ENCODE data around the gene LIMS2.

Gene LIMS2

DNA sequence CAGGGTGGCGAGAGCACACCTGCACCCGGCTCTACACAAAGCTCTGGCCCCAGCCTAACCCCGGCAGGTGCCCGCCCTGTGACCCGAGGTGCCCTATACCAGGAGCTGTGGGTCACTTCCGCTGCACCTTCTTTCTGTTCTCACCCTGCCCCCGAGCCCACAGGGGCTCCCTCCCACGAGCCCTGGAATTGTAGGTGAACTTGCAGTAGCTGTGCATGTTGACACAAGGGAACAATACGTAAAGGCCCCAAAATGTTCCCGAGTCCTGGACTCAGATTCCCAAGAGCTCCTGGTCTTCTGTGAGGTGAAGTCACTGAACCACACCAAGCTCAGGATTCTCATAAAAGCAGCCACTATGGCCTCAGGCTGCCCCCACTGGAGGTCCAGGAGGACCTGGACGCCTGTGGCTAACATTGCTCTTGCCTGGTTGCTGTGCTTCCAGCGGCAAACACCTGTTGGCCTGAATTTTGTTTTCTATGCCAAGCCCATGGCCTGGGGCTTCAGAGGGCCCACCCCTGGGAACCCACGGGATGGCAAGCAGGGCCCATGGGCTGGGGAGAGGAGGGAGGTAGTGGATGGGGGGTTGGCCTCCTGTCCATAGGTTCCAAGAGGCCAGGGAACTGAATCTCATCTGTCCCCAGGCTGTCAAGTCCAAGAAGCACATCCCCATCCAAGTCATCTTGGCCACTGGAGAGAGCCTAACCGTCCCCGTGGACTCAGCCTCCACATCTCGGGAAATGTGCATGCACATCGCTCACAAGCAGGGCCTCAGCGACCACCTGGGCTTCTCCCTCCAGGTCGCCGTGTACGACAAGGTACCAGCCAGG lies 52.6 kb downstream of the LIMS2 start:
- no peak for DNase-seq (ENCODE audit: low read depth in 2 of 2)

DNA sequence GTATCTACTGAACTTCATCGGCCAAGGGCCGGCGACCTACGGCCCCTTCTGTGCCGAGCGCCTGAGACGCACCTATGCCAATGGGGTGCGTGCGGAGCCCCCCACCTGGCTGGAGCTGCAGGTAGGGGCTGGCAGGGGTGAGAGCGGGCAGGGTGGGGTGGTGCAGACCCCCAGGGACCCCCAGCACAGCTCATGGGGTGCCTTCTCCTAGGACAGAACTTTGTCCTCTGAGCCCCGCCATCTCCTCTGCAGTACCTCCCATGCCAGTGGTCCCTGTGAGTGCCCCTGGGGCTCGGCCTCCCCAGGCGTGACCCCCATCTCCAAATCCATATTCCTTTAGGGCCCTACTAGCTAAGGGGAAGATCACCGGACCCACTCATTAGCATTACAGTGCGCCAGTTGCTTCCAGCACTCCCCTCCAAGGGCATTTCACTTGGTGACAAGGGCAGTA lies 53.3 kb downstream of the LIMS2 start:
- DNase-seq (ENCODE audit: low read depth in 2 of 2), result no peak

DNA sequence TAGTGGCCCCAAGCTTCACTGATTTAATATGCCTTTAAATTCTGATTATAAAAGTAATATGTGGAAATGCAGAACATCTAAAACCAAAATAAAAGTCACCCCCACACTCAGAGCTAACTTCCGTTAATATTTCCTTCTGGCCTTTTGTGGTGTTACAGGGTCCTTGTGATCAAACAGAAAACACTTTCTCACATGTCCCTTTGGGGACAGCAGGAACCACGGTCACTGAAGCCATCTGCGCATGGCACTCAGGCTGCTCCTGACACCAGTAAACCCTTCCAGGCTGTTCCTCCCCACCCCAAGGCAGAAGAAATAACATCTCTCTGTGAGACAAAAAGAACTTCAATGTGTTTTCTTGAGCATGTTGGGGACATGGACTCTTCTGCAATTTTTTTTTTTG lies 54.5 kb downstream of the LIMS2 start:
- no peak for DNase-seq (ENCODE audit: low read depth in 2 of 2)

DNA sequence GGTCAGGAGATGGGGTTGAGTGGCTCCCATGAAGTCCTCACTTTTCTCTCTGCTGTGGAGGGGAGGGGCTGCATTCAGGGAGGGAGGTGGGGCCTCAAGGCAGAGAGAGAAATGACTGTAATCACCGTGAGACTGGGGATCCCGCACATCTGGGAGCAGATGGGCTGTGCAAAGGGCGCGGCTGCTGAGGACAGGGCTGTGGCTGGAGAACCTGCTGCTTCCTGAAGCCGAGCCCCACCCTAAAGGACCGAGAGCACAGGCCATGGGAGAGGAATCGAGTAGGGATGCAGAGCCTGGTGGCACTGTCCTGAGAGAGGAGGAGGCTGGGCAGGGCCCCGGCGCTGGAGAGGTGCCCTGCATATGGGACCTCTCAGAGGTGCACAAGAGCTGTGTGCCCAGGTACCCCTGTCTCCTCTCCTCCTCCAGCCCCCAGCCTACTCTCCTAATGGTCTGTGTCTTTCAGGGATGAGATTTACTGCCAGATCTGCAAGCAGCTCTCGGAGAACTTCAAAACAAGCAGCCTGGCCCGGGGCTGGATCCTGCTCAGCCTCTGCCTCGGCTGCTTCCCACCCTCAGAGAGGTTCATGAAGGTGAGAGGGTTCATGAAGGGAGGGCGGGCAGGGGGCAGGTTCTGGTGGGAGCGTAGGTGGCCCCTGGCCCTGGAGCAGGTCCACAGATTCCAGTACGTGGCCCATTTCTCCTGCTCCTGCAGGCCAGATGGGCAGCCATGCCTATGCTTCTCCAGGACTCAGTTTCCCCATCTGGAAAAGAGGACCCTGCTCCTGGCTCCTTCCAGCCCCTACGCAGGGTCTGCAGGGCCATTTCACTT lies 55.2 kb downstream of the LIMS2 start:
- no peak for DNase-seq (ENCODE audit: low read depth in 2 of 2)

DNA sequence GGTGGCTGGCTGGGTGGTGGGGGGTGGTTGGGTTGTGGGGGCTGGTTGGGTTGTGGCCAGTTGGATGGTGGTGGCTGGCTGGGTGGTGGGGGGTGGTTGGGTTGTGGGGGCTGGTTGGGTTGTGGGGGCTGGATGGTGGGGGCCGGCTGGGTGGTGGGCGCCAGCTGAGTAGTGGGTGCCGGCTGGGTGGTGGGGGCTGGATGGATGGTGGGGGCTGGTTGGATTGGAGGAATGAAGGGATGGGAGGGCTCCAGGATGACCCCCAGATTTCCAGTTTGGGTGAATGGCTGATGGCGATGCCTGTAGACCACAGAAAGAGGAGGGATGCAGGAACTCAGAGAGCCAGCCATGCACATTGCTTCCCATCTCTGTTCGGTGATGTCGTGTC lies 56.1 kb downstream of the LIMS2 start:
- no peak for DNase-seq (ENCODE audit: low read depth in 2 of 2)

DNA sequence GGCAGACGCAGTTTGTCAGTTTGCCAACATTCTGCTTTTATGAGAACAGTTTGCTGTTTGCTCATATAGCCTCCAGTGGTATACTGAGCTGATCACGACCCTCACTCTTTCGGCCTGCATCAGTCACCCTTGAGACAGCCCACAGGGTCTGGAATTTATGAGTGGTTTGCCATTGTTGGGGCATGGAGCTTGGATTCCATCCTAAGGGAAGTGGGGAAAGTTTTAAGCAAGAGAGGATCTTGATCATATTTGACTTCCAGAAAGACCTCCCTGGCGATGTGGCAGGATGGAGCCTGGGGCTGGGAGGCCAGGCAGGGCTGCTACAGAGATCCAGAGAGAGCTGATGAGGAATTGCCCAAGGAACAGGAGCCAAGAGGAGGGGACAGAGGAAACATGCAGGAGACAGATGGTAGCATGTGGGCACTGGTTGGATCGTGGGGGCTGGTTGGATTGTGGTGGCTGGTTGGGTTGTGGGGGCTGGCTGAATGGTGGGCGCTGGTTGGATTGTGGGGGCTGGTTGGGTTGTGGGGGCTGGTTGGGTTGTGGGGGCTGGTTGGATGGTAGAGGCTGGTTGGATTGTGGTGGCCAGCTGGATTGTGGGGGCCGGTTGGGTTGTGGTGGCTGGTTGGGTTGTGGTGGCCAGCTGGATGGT lies 56.7 kb downstream of the LIMS2 start:
- no peak for DNase-seq (ENCODE audit: low read depth in 2 of 2)

DNA sequence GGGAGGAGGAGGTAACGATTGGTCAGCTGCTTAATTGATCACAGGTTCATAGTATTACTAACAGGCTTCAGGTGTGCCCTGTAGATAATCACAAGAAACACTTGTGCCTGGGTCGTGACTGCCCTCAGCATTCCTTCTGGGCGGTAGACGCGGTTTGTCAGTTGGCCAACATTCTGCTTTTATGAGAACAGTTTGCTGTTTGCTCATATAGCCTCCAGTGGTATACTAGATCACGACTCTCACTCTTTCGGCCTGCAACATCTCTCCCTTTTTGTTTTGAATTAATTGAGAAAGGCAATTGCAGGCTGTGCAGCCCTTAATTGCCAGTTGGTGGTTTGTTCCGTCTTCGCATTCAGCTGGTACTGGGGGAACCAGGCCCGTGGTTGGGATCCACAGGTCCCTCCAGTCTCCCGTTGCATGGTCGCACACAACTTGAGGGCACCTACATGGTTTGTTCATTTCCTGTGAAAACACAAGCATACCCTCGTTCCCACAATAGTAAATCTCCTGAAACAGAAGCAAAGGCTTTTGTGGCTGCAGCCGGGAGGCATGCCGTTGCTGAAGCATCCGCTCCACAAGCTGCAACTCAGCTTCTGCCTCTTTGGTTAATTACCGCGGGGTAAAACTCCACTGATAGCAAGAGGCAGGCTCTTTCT lies 59.7 kb downstream of the LIMS2 start:
- DNase-seq (ENCODE audit: low read depth in 2 of 2), result no peak

DNA sequence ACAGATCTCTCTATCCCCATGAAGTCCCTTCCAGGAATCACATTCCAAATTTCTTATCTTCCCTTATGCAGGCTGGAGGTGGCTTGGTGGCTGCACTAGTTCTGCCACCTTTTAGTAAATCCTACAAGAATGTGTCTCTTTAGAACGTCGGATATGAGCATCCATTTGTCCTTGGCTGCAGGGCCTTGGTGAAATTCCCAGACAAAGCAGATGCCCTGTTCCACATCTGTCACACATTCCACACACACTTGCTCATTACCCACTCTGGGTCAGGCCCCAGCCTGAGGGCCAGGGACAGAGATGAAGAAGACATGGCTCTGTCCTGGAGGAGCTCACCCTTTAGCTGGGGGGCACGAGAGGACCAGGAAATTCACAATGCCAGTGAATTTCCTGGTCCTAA lies 60.6 kb downstream of the LIMS2 start:
- DNase-seq (ENCODE audit: low read depth in 2 of 2), result no peak

DNA sequence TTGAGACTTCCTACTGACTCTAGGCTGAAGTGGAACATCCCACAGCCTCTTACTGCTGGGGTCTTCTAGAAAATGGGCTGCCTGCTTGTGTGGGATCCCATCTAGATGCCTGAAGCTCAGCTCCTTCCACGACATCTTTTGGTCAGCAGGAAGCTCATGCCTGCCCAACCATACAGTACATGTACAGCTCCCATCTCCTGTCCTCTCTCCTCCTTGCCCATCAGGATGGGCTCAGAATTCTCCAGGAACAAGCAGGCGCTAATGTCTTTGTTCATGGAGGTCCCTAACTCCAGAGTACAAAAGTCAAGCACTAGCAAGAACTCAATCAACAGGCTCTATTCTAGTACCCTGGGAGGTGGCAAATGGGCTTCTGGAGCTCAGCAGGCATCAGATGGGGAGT lies 61.1 kb downstream of the LIMS2 start:
- DNase-seq (ENCODE audit: low read depth in 2 of 2), result no peak

DNA sequence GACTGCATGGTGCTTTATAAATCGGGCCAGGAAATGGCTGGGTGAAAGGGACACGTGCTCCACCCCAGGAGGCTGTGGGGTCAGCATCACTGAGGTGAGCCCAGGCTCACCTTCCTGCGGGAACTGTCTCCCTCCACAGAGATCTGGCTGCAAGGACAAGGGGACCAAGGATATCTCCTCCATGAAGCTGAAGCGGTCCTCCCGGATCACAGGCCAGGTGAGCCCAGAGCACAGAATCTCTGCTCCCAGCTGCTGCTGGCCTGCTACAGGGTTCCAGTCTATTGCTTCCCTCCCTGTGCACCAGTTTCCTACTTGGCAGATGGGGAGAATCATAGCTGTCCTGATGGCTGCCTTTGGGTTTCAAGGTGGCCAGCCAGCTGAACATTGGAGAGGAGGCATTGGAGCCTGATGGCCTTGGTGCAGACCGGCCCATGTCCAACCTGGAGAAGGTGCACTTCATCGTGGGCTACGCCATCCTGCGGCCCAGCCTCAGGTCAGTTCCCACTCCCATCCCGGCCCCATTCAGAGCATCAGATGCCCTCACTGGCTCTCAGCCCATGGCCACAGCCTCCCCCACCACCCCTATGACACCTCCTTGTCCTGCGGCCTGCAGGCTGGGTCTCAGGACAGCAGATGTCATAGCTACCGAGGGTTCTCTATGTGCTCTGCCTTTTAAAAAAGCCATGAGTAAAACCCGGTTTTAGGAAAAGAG lies 63.1 kb downstream of the LIMS2 start:
- no peak for DNase-seq (ENCODE audit: low read depth in 2 of 2)

DNA sequence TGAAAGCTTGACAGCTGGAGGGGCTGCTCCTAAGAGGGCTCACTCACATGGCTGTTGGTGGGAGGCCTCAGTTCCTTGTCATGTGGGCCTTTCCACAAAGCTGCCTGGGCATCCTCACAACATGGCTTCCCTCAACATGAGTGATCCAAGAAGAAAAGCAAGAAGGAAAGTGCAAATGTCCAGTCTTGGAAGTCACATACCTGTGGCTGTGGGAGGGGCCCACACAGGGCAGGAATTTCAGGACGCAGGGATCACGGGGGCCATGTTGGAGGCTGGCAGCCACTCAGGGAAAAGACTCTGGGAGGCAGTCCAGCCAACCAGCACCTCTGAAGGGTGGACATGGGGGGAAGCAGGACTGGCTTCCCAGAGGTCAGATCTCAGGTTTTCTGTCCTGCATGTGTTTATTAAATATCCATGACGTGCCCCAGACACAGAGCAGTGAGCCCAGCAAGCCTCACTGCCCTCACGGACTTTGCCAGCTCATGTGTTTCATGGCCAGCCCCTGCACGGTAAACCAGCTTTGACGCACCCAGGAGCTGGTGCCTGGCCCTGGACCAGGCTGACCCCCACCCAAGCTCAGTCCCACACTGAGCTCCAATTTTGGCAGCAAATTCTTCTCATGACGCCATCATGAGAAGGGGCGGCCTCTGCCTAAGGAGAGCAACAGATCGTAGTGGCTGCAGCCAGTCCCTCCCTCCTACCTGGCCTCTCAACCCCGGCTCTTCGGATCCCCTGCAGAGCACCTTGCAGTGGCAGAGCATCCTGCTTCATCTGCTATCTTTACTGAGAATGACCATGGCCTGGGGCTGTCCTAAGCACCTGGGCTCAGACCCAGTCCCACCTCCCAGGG lies 64.0 kb downstream of the LIMS2 start:
- DNase-seq (ENCODE audit: low read depth in 2 of 2), result no peak

DNA sequence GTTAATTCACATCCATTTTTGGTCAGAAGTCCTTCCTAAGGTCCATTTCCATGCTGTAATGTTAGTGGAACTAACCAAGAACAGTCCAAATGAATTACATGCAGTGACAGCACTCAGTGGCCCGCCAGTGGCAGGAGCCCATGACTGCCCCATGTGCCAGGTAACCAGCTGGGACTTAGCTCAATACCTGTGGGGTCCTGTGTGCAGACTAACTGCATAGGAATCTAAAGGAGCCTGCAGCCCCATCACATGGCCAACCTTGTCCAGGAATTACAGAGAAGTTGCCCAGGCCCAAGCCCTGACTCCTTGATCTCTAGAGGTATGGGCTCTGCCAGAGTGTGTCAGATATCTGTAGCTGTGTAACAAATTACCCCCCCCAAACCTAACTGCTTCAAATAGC lies 64.8 kb downstream of the LIMS2 start:
- no peak for DNase-seq (ENCODE audit: low read depth in 2 of 2)

DNA sequence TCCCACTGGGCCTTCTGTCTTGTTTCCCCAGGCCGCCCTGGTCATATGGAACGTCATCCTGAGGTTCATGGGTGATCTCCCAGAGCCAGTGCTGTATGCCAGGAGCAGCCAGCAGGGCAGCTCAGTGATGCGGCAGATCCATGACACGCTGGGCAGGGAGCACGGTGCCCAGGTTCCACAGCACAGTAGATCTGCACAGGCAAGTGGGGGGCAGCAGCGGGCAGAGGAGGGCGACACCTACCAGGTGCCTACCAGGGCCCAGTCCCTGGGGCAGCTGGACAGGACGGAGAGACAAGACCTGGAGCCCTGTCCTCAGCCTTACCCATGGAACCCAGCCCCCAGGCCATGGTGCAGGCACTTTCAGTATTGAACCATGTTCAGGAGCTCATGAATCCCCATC lies 65.5 kb downstream of the LIMS2 start:
- DNase-seq (ENCODE audit: low read depth in 2 of 2), result no peak

DNA sequence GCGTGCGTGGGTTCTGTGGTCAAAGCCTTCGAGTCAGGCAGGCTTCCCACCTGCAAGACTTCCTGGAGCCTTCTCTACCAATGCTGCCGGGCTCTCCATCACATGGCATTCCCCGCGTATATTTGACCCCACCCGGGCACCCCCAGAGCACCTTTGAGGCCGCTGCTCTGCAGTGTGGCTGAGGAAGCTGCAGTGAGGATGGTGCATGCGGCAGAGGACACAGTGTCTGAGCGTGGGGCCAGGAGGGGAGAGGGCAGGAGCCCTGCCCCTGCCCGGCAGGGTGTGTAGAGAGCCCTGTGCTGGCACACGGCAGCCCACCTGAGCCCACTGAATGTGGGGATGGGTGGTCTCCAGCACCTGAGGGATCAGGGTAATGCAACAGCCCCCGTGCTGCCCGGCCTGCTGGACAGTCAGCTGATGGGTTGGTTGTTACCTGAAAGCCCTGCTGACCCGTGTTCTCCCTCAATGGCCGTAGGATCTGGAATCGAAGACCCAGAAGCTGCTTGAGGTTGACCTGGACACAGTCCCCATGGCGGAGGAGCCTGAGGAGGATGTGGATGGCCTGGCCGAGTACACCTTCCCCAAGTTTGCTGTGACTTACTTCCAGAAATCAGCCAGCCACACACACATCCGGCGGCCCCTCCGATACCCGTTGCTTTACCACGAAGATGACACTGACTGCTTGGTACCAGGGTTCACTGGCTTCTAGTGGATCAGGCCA lies 66.1 kb downstream of the LIMS2 start:
- DNase-seq (ENCODE audit: low read depth in 2 of 2), result no peak

DNA sequence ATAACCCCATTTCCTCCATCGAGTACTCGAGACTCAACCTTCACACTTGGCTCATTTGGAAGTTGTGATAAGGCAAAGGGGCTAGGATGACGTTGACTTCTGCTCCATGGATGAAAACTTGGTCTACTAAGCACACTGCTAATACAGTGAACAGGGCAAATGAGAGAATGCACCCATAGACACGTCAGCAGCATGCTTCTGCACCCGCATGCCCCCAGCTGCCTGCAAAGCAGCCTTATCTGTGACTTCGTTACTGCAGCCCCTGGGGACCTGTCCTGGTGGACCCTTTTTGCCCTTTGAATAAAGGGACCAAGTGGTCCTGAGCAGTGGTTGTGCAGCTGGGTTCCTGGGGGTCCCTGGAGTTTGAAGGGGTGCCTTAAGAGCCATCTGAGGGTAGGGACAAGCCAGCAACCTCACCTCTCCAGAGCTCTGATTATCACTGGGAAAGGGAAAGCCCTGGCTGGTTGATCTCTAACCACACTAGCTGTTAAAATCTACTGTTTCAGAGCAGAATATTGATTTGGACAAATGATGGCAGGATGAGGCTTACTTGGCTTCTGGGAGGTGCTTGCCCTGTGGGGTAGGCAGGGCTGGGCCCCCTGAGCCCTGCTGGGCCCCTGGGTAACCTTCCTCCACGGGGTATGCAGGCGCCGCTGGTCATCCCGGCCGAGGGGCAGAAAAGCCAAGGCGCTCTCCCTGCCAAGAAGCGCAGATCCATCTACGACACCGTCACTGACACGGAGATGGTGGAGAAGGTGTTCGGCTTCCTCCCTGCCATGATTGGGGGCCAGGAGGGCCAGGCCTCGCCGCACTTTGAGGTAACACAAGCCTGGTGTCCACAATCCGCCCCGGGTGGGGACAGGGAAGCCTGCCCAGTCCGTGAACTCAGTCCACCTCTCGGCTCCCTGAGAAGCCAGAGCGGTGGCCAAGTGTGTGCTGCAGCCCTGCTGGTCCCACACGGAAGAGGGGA lies 67.0 kb downstream of the LIMS2 start:
- DNase-seq (ENCODE audit: low read depth in 2 of 2), result no peak

DNA sequence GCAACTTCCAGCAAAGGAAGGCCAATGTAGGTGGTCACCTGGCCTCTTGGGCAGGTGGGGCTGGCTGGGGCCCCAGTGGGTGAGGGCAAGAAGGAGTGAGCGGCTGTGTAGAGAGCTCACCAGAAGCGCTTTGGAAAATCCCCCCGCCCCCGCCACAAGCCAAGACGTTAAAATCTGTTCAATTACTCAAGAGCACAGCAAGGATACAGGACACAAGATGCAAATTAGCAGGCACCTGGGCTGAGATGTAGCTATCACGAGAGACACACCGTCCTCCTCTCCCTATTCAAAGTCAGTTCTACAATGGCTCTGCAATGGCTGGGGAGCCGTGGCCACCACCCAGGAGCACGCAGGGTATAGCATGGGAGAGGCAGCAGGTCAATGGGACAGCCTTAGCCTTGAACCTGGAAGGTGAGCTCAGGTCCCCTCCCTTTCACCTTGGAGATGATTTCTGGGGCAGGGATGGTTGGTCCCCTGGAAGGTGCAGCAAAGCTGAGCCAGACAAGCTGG lies 67.9 kb downstream of the LIMS2 start:
- no peak for DNase-seq (ENCODE audit: low read depth in 2 of 2)

DNA sequence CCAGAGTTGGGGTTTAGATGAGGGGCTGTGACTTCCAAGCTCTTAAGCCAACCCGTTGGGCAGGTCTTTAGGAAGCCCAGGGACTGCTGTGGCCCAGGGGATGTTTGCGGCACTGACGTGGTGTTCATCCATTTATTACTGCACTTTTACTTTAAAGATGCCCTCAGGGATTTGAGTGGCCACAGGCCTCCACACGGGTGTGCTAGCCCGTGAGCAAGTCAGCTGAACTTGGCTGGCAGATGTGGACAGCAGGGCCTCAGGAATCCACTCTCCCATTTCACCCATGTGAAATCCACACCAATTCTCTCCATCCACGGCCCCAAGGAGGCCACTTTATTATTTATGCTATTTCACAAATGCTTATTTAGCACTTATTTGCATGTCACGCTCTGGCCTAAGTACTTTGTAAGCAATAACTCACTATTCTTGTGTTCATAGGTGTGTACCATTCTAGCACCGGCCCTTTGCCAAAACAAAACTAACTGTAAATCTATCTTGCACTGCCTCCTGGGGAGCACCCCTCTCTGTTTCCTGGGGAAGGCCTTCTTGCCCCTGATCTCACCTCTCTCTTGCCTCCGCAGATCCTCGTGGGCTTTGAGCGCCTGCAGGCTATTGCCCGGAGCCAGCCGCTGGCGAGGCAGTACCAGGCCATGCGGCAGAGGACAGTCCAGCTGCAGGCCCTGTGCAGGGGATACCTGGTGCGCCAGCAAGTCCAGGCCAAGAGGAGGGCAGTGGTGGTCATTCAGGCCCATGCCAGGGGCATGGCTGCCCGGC lies 68.5 kb downstream of the LIMS2 start:
- DNase-seq (ENCODE audit: low read depth in 2 of 2), result no peak
